ENCODE data around the gene ZNF837. TPM values are rescaled to one million over a fixed set of nuclear protein-coding genes. Genes with fewer than 3 reads are reported as not detected.

ZNF837 gene
- total and polyA plus RNA-seq, 2 of the 13 experiments (the other 11 are each of a cell fraction or from before 2014, with no cell fraction given) = 0.29 to 1.3 TPM

DNA sequence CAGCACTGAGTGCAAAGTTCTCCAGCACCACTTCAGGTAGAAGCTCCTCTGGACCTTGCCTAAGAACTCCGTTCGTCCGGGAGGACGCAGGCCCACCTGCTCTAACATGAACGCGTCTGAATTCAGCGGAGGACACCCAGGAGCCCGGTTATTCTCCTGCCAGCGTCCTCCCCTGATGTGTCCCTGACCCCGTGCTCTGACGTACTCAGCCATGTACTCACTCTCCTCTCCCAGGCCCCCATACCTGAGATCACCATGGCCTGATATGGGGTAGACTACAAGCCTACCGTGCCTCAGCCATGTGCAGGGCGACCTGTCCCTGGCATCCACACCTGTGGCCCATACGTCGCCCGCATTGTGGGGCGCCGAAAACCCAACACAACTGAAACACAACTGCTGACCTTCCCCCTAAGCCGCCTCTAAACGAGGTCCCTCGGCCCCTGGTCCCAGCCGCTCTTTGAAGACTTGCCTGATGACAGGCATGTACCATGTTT, 26.9 kb upstream of the ZNF837 start:
- no peak for FAIRE-seq
- WGBS (ENCODE audit: low lambda C conversion rate) = 3% methylated on average over 15 of the region's 22 CpGs
- POLR2A ChIA-PET = interaction anchor here (0.7 to 1.3 kb wide), 9 partner anchors 20 to 225 kb away, joined by 3 to 16 read pairs (median 5); partner anchors contain the start of genes A1BG, ZNF274, ZNF324B and ZNF497
- Histone ChIP-seq H2AFZ (ENCODE audit: low read length) (no peak overlapping the region), H4K20me1 (ENCODE audit: insufficient read depth, low read length) (no peaks in the 10 kb centered on the region), H3K4me2 (ENCODE audit: low read depth, low read length) (peak overlapping the region; percentile 93), H3K36me3 (replicated peaks in 1 of 2; ENCODE audit: control insufficient read depth in 1 of 2, insufficient read depth in 2 of 2, low read length in 2 of 2) (no peaks in the 10 kb centered on the region), H3K79me2 (ENCODE audit: insufficient read depth, low read length) (peaks cover 21% of the 10 kb centered on the region), H3K9me3 (ENCODE audit: low read length) (no peaks in the 10 kb centered on the region), H3K4me1 (ENCODE audit: insufficient read depth, low read length) (peaks cover 38% of the 10 kb centered on the region), H3K27ac (ENCODE audit: extremely low read length, insufficient read depth, low read length) (peak overlapping the region; percentile 85), H3K9ac (ENCODE audit: insufficient read depth, low read depth, low read length) (peak overlapping the region; percentile 89), H3K27me3 (ENCODE audit: control insufficient read depth in 1 of 2, insufficient read depth in 2 of 2, low read length in 2 of 2) (no peaks in the 10 kb centered on the region; a peak in 1 of 5 replicates), H3K4me3 (replicated peaks in 1 of 3; ENCODE audit: insufficient read depth in 1 of 3, low read depth in 2 of 3, low read length in 3 of 3) (peak overlapping the region; percentile 89 to 98 (median 95))
- peak; percentile 57 for DNase-seq (ENCODE audit: low spot score)
- TSS peak; percentile 93 for BruUV-seq (replicated peaks)
- CTCF ChIA-PET (ENCODE audit: low intra/inter-chr PET ratio, low total read pairs) = no interaction called here
- intact Hi-C loops (cut with micrococcal nuclease; ENCODE audit: unreplicated experiment) (loop anchor here (5.0 kb wide), 3 partner anchors 45 to 80 kb away; partner anchors contain the start of genes ZNF324, ZNF324B and ZSCAN22), in situ Hi-C loops (cut with HindIII; ENCODE audit: extremely low pct_ligation_motif_present, low pct_unique_long_range_greater_than_20kb) (no loop called here)
- ATAC-seq = peak; percentile 74
- TF ChIP-seq ELF3 (CRISPR knock-in tag; IDR thresholded peaks at IDR 0.05) (0 out of 2 replicates have a peak, but pooled peaks have one; percentile 11), SRSF1 (optimal IDR thresholded peaks at IDR 0.05; ENCODE audit: low read depth, low read length) (no peak), HNF4G (IDR thresholded peaks at IDR 0.05; ENCODE audit: borderline replicate concordance, low read depth, low read length) (no peak), HNF4G (CRISPR knock-in tag; IDR thresholded peaks at IDR 0.05; ENCODE audit: borderline replicate concordance, low read depth) (peak; percentile 68; the same call in 1 of the 2 replicates), ZBTB7B (CRISPR knock-in tag; IDR thresholded peaks at IDR 0.05) (peak; percentile 20; the same call in 1 of the 2 replicates), NCOA1 (CRISPR knock-in tag; IDR thresholded peaks at IDR 0.05) (peak; percentile 74; the same call in 1 of the 2 replicates), ZC3H13 (CRISPR knock-in tag; IDR thresholded peaks at IDR 0.05) (peak; percentile 43; the same call in 1 of the 2 replicates), SMAD1 (CRISPR knock-in tag; IDR thresholded peaks at IDR 0.05; ENCODE audit: borderline replicate concordance, low read depth) (0 out of 2 replicates have a peak, but pooled peaks have one; percentile 21), ZNF263 (CRISPR knock-in tag; IDR thresholded peaks at IDR 0.05) (peak; percentile 34; the same call in 1 of the 2 replicates), ZNF841 (CRISPR knock-in tag; IDR thresholded peaks at IDR 0.05; ENCODE audit: borderline replicate concordance) (no peak), EP300 (IDR thresholded peaks at IDR 0.05; ENCODE audit: low read depth in 2 of 2, low read length in 2 of 2) (no peak), EP300 (CRISPR knock-in tag; IDR thresholded peaks at IDR 0.05; ENCODE audit: borderline replicate concordance) (0 out of 2 replicates have a peak, but pooled peaks have one; percentile 17), KDM3A (CRISPR knock-in tag; IDR thresholded peaks at IDR 0.05; ENCODE audit: low read depth) (peak; percentile 39; the same call in 1 of the 2 replicates), TEAD3 (CRISPR knock-in tag; optimal IDR thresholded peaks at IDR 0.05; ENCODE audit: borderline replicate concordance) (peak; percentile 21)
- TF ChIP-seq, protein P1, sequence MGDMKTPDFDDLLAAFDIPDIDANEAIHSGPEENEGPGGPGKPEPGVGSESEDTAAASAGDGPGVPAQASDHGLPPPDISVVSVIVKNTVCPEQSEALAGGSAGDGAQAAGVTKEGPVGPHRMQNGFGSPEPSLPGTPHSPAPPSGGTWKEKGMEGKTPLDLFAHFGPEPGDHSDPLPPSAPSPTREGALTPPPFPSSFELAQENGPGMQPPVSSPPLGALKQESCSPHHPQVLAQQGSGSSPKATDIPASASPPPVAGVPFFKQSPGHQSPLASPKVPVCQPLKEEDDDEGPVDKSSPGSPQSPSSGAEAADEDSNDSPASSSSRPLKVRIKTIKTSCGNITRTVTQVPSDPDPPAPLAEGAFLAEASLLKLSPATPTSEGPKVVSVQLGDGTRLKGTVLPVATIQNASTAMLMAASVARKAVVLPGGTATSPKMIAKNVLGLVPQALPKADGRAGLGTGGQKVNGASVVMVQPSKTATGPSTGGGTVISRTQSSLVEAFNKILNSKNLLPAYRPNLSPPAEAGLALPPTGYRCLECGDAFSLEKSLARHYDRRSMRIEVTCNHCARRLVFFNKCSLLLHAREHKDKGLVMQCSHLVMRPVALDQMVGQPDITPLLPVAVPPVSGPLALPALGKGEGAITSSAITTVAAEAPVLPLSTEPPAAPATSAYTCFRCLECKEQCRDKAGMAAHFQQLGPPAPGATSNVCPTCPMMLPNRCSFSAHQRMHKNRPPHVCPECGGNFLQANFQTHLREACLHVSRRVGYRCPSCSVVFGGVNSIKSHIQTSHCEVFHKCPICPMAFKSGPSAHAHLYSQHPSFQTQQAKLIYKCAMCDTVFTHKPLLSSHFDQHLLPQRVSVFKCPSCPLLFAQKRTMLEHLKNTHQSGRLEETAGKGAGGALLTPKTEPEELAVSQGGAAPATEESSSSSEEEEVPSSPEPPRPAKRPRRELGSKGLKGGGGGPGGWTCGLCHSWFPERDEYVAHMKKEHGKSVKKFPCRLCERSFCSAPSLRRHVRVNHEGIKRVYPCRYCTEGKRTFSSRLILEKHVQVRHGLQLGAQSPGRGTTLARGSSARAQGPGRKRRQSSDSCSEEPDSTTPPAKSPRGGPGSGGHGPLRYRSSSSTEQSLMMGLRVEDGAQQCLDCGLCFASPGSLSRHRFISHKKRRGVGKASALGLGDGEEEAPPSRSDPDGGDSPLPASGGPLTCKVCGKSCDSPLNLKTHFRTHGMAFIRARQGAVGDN (CRISPR knock-in tag; IDR thresholded peaks at IDR 0.05) = peak; percentile 63
- TF ChIP-seq, protein P2, sequence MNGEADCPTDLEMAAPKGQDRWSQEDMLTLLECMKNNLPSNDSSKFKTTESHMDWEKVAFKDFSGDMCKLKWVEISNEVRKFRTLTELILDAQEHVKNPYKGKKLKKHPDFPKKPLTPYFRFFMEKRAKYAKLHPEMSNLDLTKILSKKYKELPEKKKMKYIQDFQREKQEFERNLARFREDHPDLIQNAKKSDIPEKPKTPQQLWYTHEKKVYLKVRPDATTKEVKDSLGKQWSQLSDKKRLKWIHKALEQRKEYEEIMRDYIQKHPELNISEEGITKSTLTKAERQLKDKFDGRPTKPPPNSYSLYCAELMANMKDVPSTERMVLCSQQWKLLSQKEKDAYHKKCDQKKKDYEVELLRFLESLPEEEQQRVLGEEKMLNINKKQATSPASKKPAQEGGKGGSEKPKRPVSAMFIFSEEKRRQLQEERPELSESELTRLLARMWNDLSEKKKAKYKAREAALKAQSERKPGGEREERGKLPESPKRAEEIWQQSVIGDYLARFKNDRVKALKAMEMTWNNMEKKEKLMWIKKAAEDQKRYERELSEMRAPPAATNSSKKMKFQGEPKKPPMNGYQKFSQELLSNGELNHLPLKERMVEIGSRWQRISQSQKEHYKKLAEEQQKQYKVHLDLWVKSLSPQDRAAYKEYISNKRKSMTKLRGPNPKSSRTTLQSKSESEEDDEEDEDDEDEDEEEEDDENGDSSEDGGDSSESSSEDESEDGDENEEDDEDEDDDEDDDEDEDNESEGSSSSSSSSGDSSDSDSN (CRISPR knock-in tag; IDR thresholded peaks at IDR 0.05) = peak; percentile 13; the same call in 1 of the 2 replicates
- TF ChIP-seq, protein P3, sequence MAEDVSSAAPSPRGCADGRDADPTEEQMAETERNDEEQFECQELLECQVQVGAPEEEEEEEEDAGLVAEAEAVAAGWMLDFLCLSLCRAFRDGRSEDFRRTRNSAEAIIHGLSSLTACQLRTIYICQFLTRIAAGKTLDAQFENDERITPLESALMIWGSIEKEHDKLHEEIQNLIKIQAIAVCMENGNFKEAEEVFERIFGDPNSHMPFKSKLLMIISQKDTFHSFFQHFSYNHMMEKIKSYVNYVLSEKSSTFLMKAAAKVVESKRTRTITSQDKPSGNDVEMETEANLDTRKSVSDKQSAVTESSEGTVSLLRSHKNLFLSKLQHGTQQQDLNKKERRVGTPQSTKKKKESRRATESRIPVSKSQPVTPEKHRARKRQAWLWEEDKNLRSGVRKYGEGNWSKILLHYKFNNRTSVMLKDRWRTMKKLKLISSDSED (CRISPR knock-in tag; IDR thresholded peaks at IDR 0.05) = 0 out of 2 replicates have a peak, but pooled peaks have one; percentile 25
